Fibroblast of lung (primary cell): ENCODE data around the gene LTK. TPM values are rescaled to one million over a fixed set of nuclear protein-coding genes. Genes with fewer than 3 reads are reported as not detected.

Source experiments
- DNase-seq, 2 donors: peaks; one replicate each; pipeline versions ENCODE4 v3.0.0 to v3.0.0-alpha.2; 2010; ENCODE audit warnings: low read depth in 2 of 2
- H2AFZ ChIP-seq: 2 replicates; pipeline ENCODE4 v1.5.1; 2012; ENCODE audit warnings: low read length, control low read depth, inconsistent platforms
- H3K27ac ChIP-seq: 2 replicates; pipeline ENCODE4 v1.5.1; 2011; ENCODE audit warnings: low read length, control low read depth; ENCODE audit not compliant: insufficient read depth
- H3K27me3 ChIP-seq: 2 replicates; pipeline ENCODE4 v1.5.1; 2011; ENCODE audit warnings: mild to moderate bottlenecking, low read length; ENCODE audit not compliant: control insufficient read depth, insufficient read depth
- H3K36me3 ChIP-seq: 2 replicates; pipeline ENCODE4 v1.5.1; 2011; ENCODE audit warnings: low read length; ENCODE audit not compliant: control insufficient read depth, insufficient read depth
- H3K4me1 ChIP-seq: 2 replicates; pipeline ENCODE4 v1.5.1; 2011; ENCODE audit warnings: low read length; ENCODE audit not compliant: control insufficient read depth, insufficient read depth; ENCODE audit errors: extremely low read depth
- H3K4me2 ChIP-seq: 2 replicates; pipeline ENCODE4 v1.5.1; 2011; ENCODE audit warnings: low read length, control low read depth; ENCODE audit not compliant: insufficient read depth; ENCODE audit errors: extremely low read depth
- H3K4me3 ChIP-seq, 4 experiments: fragments of 200-600 bp in 1 of 4; sonication (generic) in 1 of 4; replicated peaks in 1 of 4; 2 replicates each; pipeline ENCODE4 v1.5.1; 2011 to 2016; ENCODE audit warnings: low read length in 4 of 4, low read depth in 3 of 4, mild to moderate bottlenecking in 3 of 4, control low read depth in 2 of 4, inconsistent platforms in 1 of 4, mixed read lengths in 1 of 4; ENCODE audit not compliant: insufficient read depth in 1 of 4; ENCODE audit errors: control extremely low read depth in 1 of 4
- H3K79me2 ChIP-seq: 2 replicates; pipeline ENCODE4 v1.5.1; 2012; ENCODE audit warnings: mild to moderate bottlenecking, low read length, inconsistent platforms; ENCODE audit not compliant: control insufficient read depth, insufficient read depth
- H3K9ac ChIP-seq: 2 replicates; pipeline ENCODE4 v1.5.1; 2011; ENCODE audit warnings: mild to moderate bottlenecking, low read length, control low read depth; ENCODE audit not compliant: insufficient read depth
- H3K9me3 ChIP-seq: 2 replicates; pipeline ENCODE4 v1.5.1; 2012; ENCODE audit warnings: low read depth, low read length; ENCODE audit not compliant: control insufficient read depth, insufficient read depth
- H4K20me1 ChIP-seq: 2 replicates; pipeline ENCODE4 v1.5.1; 2011; ENCODE audit warnings: low read length; ENCODE audit not compliant: control insufficient read depth, insufficient read depth; ENCODE audit errors: extremely low read depth
- EZH2 ChIP-seq: IDR thresholded peaks from 2 replicates; pipeline ENCODE4 v1.5.1; 2012; ENCODE audit warnings: low read length, control low read depth, mild to moderate bottlenecking; ENCODE audit errors: missing control alignments
- polyA plus RNA-seq, 2 donors: library from polyadenylated mRNA; depleted of rRNA in 1 of 2; stranded (reverse) in 1 of 2; unstranded in 1 of 2; fragments of >200 nt; gene quantifications; 2 replicates each; pipeline ENCODE4 v1.2.1, GENCODE V29; 2011 to 2012; ENCODE audit warnings: missing spikeins in 1 of 2
- total RNA-seq: library from RNA; depleted of rRNA; stranded (reverse); fragments of >200 nt; gene quantifications from 2 replicates; pipeline ENCODE4 v1.2.1, GENCODE V29; 2014
- TF ChIP-seq, protein P1 (sequence below), 2 donors: IDR thresholded peaks in 1 of 2; conservative IDR thresholded peaks in 1 of 2; 1 replicate in 1 of 2; 2 replicates in 1 of 2; pipeline ENCODE4 v1.5.1; 2011 to 2012; ENCODE audit warnings: low read length in 2 of 2, control low read depth in 1 of 2, inconsistent platforms in 1 of 2, low read depth in 1 of 2, mild to moderate bottlenecking in 1 of 2

The LTK gene
- total and polyA plus RNA-seq, 2 donors (not counting 1 experiment from before 2014, with no cell fraction given): 0.14 to 0.99 TPM

GRCh38 chr15:41502795-41503668 lies 10.6 kb downstream of the LTK start:
- no peak overlapping the region for H3K9ac ChIP-seq
- H2AFZ ChIP-seq: no peak overlapping the region
- H4K20me1 ChIP-seq: no peaks in the 10 kb centered on the region
- no peak overlapping the region for H3K27ac ChIP-seq
- H3K4me1 ChIP-seq: no peaks in the 10 kb centered on the region
- DNase-seq: no peak
- no peak overlapping the region for H3K4me2 ChIP-seq
- no peak overlapping the region for H3K4me3 ChIP-seq
- no peaks in the 10 kb centered on the region for H3K36me3 ChIP-seq
- H3K79me2 ChIP-seq: no peaks in the 10 kb centered on the region
- TF ChIP-seq EZH2: no peak
- TF ChIP-seq, protein P1, sequence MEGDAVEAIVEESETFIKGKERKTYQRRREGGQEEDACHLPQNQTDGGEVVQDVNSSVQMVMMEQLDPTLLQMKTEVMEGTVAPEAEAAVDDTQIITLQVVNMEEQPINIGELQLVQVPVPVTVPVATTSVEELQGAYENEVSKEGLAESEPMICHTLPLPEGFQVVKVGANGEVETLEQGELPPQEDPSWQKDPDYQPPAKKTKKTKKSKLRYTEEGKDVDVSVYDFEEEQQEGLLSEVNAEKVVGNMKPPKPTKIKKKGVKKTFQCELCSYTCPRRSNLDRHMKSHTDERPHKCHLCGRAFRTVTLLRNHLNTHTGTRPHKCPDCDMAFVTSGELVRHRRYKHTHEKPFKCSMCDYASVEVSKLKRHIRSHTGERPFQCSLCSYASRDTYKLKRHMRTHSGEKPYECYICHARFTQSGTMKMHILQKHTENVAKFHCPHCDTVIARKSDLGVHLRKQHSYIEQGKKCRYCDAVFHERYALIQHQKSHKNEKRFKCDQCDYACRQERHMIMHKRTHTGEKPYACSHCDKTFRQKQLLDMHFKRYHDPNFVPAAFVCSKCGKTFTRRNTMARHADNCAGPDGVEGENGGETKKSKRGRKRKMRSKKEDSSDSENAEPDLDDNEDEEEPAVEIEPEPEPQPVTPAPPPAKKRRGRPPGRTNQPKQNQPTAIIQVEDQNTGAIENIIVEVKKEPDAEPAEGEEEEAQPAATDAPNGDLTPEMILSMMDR (conservative IDR thresholded peaks at IDR 0.05 in 1 of 2, IDR thresholded peaks at IDR 0.05 in 1 of 2; ENCODE audit: low read depth in 1 of 2, low read length in 2 of 2): no peak
- no peaks in the 10 kb centered on the region for H3K9me3 ChIP-seq
- peaks cover 8% of the 10 kb centered on the region for H3K27me3 ChIP-seq

DNA sequence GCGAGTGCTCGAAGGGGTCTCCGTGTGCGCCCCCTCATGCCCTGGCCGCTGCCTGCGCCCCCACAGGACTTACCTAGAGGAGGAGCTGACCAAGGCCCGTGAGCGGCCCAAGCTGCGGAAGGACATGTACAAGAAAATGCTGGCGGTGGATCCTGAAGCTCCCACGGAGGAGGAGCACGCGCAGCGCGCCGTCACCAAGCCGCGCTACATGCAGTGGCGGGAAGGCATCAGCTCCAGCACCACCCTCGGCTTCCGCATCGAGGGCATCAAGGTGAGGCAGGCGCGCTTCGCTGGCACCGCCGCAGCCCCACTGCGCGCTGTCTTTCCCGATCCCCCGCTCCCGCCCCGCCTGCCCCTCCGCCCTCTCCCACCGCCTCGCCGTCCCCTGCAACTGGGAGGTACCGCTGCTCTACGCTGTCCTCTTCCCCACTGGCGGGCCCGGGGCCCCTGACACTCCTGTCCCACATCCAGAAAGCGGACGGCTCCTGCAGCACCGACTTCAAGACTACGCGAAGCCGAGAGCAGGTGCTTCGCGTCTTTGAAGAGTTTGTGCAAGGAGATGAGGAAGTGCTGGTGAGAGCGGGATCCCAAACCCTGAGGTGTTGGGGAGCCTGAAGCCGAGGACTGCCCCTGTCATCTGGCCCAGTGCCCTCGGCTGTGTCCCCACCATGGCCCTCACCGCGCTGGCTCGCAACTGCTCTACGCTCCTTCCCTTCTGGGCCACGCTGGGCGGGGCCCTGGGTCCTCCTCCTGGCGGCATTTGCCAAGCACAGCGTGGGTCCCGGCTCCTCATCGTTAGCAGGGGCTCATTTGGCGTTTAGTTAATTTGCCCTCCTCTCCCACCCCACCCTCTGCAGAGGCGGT lies 11.5 kb downstream of the LTK start:
- no peak overlapping the region for H2AFZ ChIP-seq
- no peaks in the 10 kb centered on the region for H3K9me3 ChIP-seq
- H3K79me2 ChIP-seq: no peaks in the 10 kb centered on the region
- H3K36me3 ChIP-seq: no peaks in the 10 kb centered on the region
- H4K20me1 ChIP-seq: no peaks in the 10 kb centered on the region
- DNase-seq: no peak
- H3K4me1 ChIP-seq: no peaks in the 10 kb centered on the region
- H3K9ac ChIP-seq: no peak overlapping the region
- H3K4me3 ChIP-seq: peak overlapping the region in 1 of 4 experiments; percentile 20
- peaks cover 8% of the 10 kb centered on the region for H3K27me3 ChIP-seq
- TF ChIP-seq, protein P1 (conservative IDR thresholded peaks at IDR 0.05 in 1 of 2, IDR thresholded peaks at IDR 0.05 in 1 of 2; ENCODE audit: low read depth in 1 of 2, low read length in 2 of 2): no peak
- TF ChIP-seq EZH2: peak; percentile 89
- no peak overlapping the region for H3K27ac ChIP-seq
- peak overlapping the region; percentile 44 for H3K4me2 ChIP-seq
